Neural crest cell (in vitro differentiated cells): ENCODE data around the gene LDLRAD3. TPM values are rescaled to one million over a fixed set of nuclear protein-coding genes. Genes with fewer than 3 reads are reported as not detected.

Experiments
- DNase-seq: peaks from one replicate; pipeline ENCODE4 v3.0.0; 2021; ENCODE audit warnings: low read depth, mixed read lengths, low spot score
- H3K27ac Mint-ChIP-seq: one replicate; pipeline ENCODE4 v1.8.0; 2021; ENCODE audit warnings: mild to moderate bottlenecking, mixed read lengths; ENCODE audit not compliant: unreplicated experiment
- H3K27me3 Mint-ChIP-seq: 2 replicates; pipeline ENCODE4 v1.8.0; 2021; ENCODE audit warnings: low read depth, mild to moderate bottlenecking, mixed read lengths
- H3K36me3 Mint-ChIP-seq: 2 replicates; pipeline ENCODE4 v1.8.0; 2021; ENCODE audit warnings: low read depth, mild to moderate bottlenecking, mixed read lengths
- H3K4me1 Mint-ChIP-seq: 2 replicates; pipeline ENCODE4 v1.8.0; 2021; ENCODE audit warnings: mixed read lengths
- H3K4me3 Mint-ChIP-seq: one replicate; pipeline ENCODE4 v1.8.0; 2021; ENCODE audit warnings: mild to moderate bottlenecking, mixed read lengths
- H3K9me3 Mint-ChIP-seq: 2 replicates; pipeline ENCODE4 v1.8.0; 2021; ENCODE audit warnings: mixed read lengths
- CTCF ChIP-seq: fragments of 200-600 bp; sonication (generic); conservative IDR thresholded peaks from 2 replicates; pipeline ENCODE4 v1.5.0; 2021; ENCODE audit warnings: antibody characterized with exemption, mild to moderate bottlenecking
- total RNA-seq: library from RNA; stranded (reverse); gene quantifications from 2 replicates; pipeline ENCODE4 v1.2.1, GENCODE V29; 2021

LDLRAD3 gene
- total RNA-seq, 1 donor from 2014 or later = 30.1 TPM

GRCh38 chr11:36248436-36248835, 304.6 kb downstream of the LDLRAD3 start:
- no peak for TF ChIP-seq CTCF
- no peak overlapping the region for H3K27ac Mint-ChIP-seq
- no peak for DNase-seq
- H3K4me1 Mint-ChIP-seq = peaks cover 15% of the 10 kb centered on the region
- no peaks in the 10 kb centered on the region for H3K27me3 Mint-ChIP-seq
- no peak overlapping the region for H3K4me3 Mint-ChIP-seq
- H3K9me3 Mint-ChIP-seq = peaks cover 7% of the 10 kb centered on the region
- peaks cover 6% of the 10 kb centered on the region for H3K36me3 Mint-ChIP-seq

DNA sequence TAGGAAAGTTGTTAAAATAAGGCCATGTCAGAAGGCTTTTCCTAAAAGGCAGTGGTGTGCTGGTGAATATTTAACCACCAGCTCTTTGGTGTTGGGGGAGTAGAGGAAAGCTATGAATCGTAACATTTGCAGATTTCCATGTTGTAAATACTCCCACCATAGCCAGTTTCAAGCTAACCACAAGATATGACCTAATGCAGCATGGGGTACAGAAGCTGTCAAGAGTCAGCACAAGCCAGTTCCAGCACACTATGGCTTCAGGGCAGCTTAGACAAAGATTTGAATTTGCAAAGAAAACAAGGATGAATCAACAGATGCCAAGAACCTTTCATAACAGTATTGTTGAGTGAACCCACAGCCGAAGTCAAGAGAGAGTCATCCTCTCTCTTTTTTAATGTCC, 305.4 kb downstream of the LDLRAD3 start:
- DNase-seq = no peak
- Mint-ChIP-seq H3K27ac (no peak overlapping the region), H3K36me3 (peaks cover 6% of the 10 kb centered on the region), H3K9me3 (peaks cover 7% of the 10 kb centered on the region), H3K27me3 (no peaks in the 10 kb centered on the region), H3K4me1 (peaks cover 17% of the 10 kb centered on the region), H3K4me3 (no peak overlapping the region)
- TF ChIP-seq CTCF = no peak

GRCh38 chr11:36251823-36252222, 308.0 kb downstream of the LDLRAD3 start:
- no peak for DNase-seq
- no peaks in the 10 kb centered on the region for H3K27me3 Mint-ChIP-seq
- peaks cover 17% of the 10 kb centered on the region for H3K4me1 Mint-ChIP-seq
- no peak for TF ChIP-seq CTCF
- peaks cover 3% of the 10 kb centered on the region for H3K36me3 Mint-ChIP-seq
- H3K27ac Mint-ChIP-seq = no peak overlapping the region
- H3K4me3 Mint-ChIP-seq = no peak overlapping the region
- peaks cover 7% of the 10 kb centered on the region for H3K9me3 Mint-ChIP-seq

DNA sequence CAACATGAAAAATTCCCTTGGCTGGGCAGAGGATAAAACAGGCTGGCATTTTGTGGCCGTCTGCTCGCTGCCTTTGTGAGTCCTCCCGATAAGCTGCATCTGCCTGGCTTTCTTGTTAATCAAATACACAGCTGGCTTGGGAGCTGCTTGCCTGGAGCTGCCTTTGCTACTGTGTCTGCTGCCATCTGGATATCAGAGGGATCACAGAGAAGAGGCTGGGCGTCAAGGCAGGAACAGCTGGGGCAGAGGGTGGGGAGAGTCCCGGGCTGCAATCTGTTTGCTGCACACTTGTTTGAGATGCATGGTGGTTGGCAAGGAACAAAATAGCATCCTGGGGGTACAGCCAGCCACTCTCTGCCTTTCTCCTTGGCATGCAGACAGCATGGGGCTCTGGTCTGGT, 309.4 kb downstream of the LDLRAD3 start:
- H3K27me3 Mint-ChIP-seq = peaks cover 2% of the 10 kb centered on the region
- peak overlapping the region; percentile 66 for H3K27ac Mint-ChIP-seq
- no peak for TF ChIP-seq CTCF
- H3K36me3 Mint-ChIP-seq = peaks cover 3% of the 10 kb centered on the region
- H3K4me3 Mint-ChIP-seq = no peak overlapping the region
- peaks cover 7% of the 10 kb centered on the region for H3K9me3 Mint-ChIP-seq
- no peak for DNase-seq
- H3K4me1 Mint-ChIP-seq = peaks cover 21% of the 10 kb centered on the region

DNA sequence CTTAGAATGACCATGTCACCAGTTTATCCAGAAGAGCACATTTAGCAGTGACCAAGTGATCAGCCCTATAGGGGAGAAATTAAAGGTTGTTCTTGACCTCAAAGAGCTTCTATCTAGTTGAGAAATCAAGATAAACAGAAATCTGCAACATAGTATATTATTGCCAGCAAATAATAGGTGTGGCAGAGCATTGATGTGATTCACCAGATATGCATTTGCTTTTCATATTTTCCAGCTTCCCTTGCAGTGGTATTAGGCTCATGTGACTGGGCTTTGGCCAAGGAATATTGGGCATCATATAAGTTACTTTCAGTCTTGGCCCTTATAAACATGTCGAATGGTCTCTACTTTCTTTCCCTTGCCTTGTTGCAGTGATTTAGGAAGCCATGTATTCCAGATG, 310.9 kb downstream of the LDLRAD3 start:
- Mint-ChIP-seq H3K4me1 (peaks cover 28% of the 10 kb centered on the region), H3K9me3 (peaks cover 7% of the 10 kb centered on the region), H3K27ac (no peak overlapping the region), H3K4me3 (no peak overlapping the region), H3K27me3 (peaks cover 2% of the 10 kb centered on the region), H3K36me3 (peaks cover 3% of the 10 kb centered on the region)
- DNase-seq = no peak
- no peak for TF ChIP-seq CTCF

GRCh38 chr11:36257351-36257750, 313.5 kb downstream of the LDLRAD3 start:
- H3K9me3 Mint-ChIP-seq = no peaks in the 10 kb centered on the region
- no peak overlapping the region for H3K27ac Mint-ChIP-seq
- TF ChIP-seq CTCF = no peak
- peaks cover 20% of the 10 kb centered on the region for H3K4me1 Mint-ChIP-seq
- H3K27me3 Mint-ChIP-seq = peaks cover 2% of the 10 kb centered on the region
- H3K36me3 Mint-ChIP-seq = no peaks in the 10 kb centered on the region
- DNase-seq = no peak
- H3K4me3 Mint-ChIP-seq = no peak overlapping the region
